NB4 (cell line): ENCODE data around the gene FSCN2.

Experiments used
- MAX ChIP-seq: IDR thresholded peaks from 2 replicates; pipeline ENCODE4 v1.6.1; 2011; ENCODE audit warnings: low read depth, low read length
- MYC ChIP-seq: IDR thresholded peaks from 2 replicates; pipeline ENCODE4 v1.6.1; 2011; ENCODE audit warnings: low read depth, low read length
- TF ChIP-seq, protein P1 (sequence below): IDR thresholded peaks from one replicate; pipeline ENCODE4 v1.5.1; 2012; ENCODE audit warnings: low read depth, low read length

GRCh38 chr17:81528384-81528650 is 140 bp downstream of the FSCN2 start:
- TF ChIP-seq MYC (no peak), MAX (no peak)
- TF ChIP-seq, protein P1, sequence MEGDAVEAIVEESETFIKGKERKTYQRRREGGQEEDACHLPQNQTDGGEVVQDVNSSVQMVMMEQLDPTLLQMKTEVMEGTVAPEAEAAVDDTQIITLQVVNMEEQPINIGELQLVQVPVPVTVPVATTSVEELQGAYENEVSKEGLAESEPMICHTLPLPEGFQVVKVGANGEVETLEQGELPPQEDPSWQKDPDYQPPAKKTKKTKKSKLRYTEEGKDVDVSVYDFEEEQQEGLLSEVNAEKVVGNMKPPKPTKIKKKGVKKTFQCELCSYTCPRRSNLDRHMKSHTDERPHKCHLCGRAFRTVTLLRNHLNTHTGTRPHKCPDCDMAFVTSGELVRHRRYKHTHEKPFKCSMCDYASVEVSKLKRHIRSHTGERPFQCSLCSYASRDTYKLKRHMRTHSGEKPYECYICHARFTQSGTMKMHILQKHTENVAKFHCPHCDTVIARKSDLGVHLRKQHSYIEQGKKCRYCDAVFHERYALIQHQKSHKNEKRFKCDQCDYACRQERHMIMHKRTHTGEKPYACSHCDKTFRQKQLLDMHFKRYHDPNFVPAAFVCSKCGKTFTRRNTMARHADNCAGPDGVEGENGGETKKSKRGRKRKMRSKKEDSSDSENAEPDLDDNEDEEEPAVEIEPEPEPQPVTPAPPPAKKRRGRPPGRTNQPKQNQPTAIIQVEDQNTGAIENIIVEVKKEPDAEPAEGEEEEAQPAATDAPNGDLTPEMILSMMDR = no peak
